SK-N-SH treated with all-trans-retinoic acid at 6 μM for 48 hours (cell line): ENCODE measurements around the gene RNASEH1.

Experiments used
- ATAC-seq: fragments of 200-7000 bp; cut with Tn5 transposase; 3 replicates; pipeline ENCODE4 v1.9.1; 2020; ENCODE audit warnings: mild to moderate bottlenecking, moderate library complexity
- ARNTL ChIP-seq: fragments of 450-650 bp; formaldehyde crosslinking; IDR thresholded peaks from 2 replicates; pipeline ENCODE4 v1.5.0; 2020; ENCODE audit warnings: low read depth, mild to moderate bottlenecking, moderate library complexity, borderline replicate concordance
- CREB5 ChIP-seq: fragments of 250-450 bp; sonication (Bioruptor Pico); IDR thresholded peaks from 2 replicates; pipeline ENCODE4 v1.5.1; 2020; ENCODE audit warnings: low read depth, mild to moderate bottlenecking, moderate library complexity
- CSDC2 ChIP-seq: fragments of 250-450 bp; sonication (Bioruptor Pico); IDR thresholded peaks from 2 replicates; pipeline ENCODE4 v1.5.0; 2020; ENCODE audit warnings: mild to moderate bottlenecking, moderate library complexity
- CSRNP3 ChIP-seq: fragments of 250-450 bp; sonication (Bioruptor Pico); IDR thresholded peaks from 2 replicates; pipeline ENCODE4 v1.5.1; 2021; ENCODE audit warnings: mild to moderate bottlenecking, moderate library complexity
- ESRRG ChIP-seq: fragments of 250-450 bp; sonication (Bioruptor Pico); IDR thresholded peaks from 2 replicates; pipeline ENCODE4 v1.6.1; 2021; ENCODE audit warnings: mild to moderate bottlenecking
- GLIS3 ChIP-seq: fragments of 250-450 bp; sonication (Bioruptor Pico); IDR thresholded peaks from 2 replicates; pipeline ENCODE4 v1.5.0; 2020; ENCODE audit warnings: mild to moderate bottlenecking, moderate library complexity
- ISL1 ChIP-seq: fragments of 250-450 bp; sonication (Bioruptor Pico); IDR thresholded peaks from 2 replicates; pipeline ENCODE4 v2.1.2; 2022; ENCODE audit warnings: mild to moderate bottlenecking, moderate library complexity
- OSR1 ChIP-seq: fragments of 250-450 bp; sonication (Bioruptor Pico); IDR thresholded peaks from 2 replicates; pipeline ENCODE4 v1.8.0; 2022; ENCODE audit warnings: moderate library complexity, mild to moderate bottlenecking, inconsistent platforms
- PATZ1 ChIP-seq: fragments of 250-450 bp; sonication (Bioruptor Pico); IDR thresholded peaks from 2 replicates; pipeline ENCODE4 v1.8.0; 2020; ENCODE audit warnings: mild to moderate bottlenecking, moderate library complexity, borderline replicate concordance
- PPARA ChIP-seq: fragments of 250-450 bp; sonication (Bioruptor Pico); IDR thresholded peaks from 2 replicates; pipeline ENCODE4 v1.5.0; 2020; ENCODE audit warnings: mild to moderate bottlenecking, borderline replicate concordance
- SNAI2 ChIP-seq: fragments of 250-450 bp; sonication (Bioruptor Pico); IDR thresholded peaks from 2 replicates; pipeline ENCODE4 v1.5.0; 2020; ENCODE audit warnings: mild to moderate bottlenecking, moderate library complexity
- TCF4 ChIP-seq: fragments of 250-450 bp; sonication (Bioruptor Pico); IDR thresholded peaks from 2 replicates; pipeline ENCODE4 v1.8.0; 2021; ENCODE audit warnings: mild to moderate bottlenecking, moderate library complexity, borderline replicate concordance
- TOX ChIP-seq: fragments of 250-450 bp; sonication (Bioruptor Pico); IDR thresholded peaks from 2 replicates; pipeline ENCODE4 v1.8.0; 2021; ENCODE audit warnings: mild to moderate bottlenecking, moderate library complexity, borderline replicate concordance
- TSHZ2 ChIP-seq: fragments of 250-450 bp; sonication (Bioruptor Pico); IDR thresholded peaks from 2 replicates; pipeline ENCODE4 v1.5.0; 2020; ENCODE audit warnings: mild to moderate bottlenecking, moderate library complexity
- ZFP3 ChIP-seq: fragments of 250-450 bp; sonication (Bioruptor Pico); IDR thresholded peaks from 2 replicates; pipeline ENCODE4 v1.5.0; 2020; ENCODE audit warnings: mild to moderate bottlenecking, moderate library complexity
- ZFP30 ChIP-seq: fragments of 450-650 bp; formaldehyde crosslinking; IDR thresholded peaks from 2 replicates; pipeline ENCODE4 v1.5.0; 2022; ENCODE audit warnings: mild to moderate bottlenecking, moderate library complexity
- ZNF565 ChIP-seq: fragments of 450-650 bp; formaldehyde crosslinking; conservative IDR thresholded peaks from 2 replicates; pipeline ENCODE4 v1.5.0; 2020; ENCODE audit warnings: low read depth, mild to moderate bottlenecking, moderate library complexity
- ZNF70 ChIP-seq: fragments of 450-650 bp; formaldehyde crosslinking; IDR thresholded peaks from 2 replicates; pipeline ENCODE4 v1.5.0; 2020; ENCODE audit warnings: mild to moderate bottlenecking, moderate library complexity
- ZNF8 ChIP-seq: fragments of 450-650 bp; formaldehyde crosslinking; IDR thresholded peaks from 2 replicates; pipeline ENCODE4 v1.5.0; 2020; ENCODE audit warnings: mild to moderate bottlenecking, moderate library complexity

RNASEH1 gene, protein sequence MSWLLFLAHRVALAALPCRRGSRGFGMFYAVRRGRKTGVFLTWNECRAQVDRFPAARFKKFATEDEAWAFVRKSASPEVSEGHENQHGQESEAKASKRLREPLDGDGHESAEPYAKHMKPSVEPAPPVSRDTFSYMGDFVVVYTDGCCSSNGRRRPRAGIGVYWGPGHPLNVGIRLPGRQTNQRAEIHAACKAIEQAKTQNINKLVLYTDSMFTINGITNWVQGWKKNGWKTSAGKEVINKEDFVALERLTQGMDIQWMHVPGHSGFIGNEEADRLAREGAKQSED

GRCh38 chr2:3558205-3559014 lies at the start of gene RNASEH1:
Gene RNASEH1, minus strand, starts transcription at chr2:3558333. Its CDS starts 73 bp downstream, at chr2:3558260.
- no peak for TF ChIP-seq PPARA (CRISPR knock-in tag)
- TF ChIP-seq ZNF565 (CRISPR knock-in tag) = 0 out of 2 replicates have a peak, but pooled peaks have one; percentile 27
- no peak for TF ChIP-seq ISL1 (CRISPR knock-in tag)
- no peak for TF ChIP-seq GLIS3
- no peak for TF ChIP-seq TCF4
- TF ChIP-seq SNAI2 (CRISPR knock-in tag) = 0 out of 2 replicates have a peak, but pooled peaks have one; percentile 35
- TF ChIP-seq PATZ1 = peak; percentile 73; the same call in 1 of the 2 replicates
- TF ChIP-seq CREB5 (CRISPR knock-in tag) = no peak
- TF ChIP-seq ARNTL (CRISPR knock-in tag) = peak; percentile 54; the same call in 1 of the 2 replicates
- peak; percentile 72; the same call in 1 of the 2 replicates for TF ChIP-seq ZFP3 (CRISPR knock-in tag)
- TF ChIP-seq CSDC2 = peak; percentile 89
- TF ChIP-seq OSR1 (CRISPR knock-in tag) = no peak
- 0 out of 2 replicates have a peak, but pooled peaks have one; percentile 21 for TF ChIP-seq ZNF70 (CRISPR knock-in tag)
- peak; percentile 68; the same call in 1 of the 2 replicates for TF ChIP-seq CSRNP3 (CRISPR knock-in tag)
- TF ChIP-seq ZNF8 = peak; percentile 40; the same call in 1 of the 2 replicates
- TF ChIP-seq, all 23 proteins: peak for 9
- ATAC-seq = peak; percentile 99

DNA sequence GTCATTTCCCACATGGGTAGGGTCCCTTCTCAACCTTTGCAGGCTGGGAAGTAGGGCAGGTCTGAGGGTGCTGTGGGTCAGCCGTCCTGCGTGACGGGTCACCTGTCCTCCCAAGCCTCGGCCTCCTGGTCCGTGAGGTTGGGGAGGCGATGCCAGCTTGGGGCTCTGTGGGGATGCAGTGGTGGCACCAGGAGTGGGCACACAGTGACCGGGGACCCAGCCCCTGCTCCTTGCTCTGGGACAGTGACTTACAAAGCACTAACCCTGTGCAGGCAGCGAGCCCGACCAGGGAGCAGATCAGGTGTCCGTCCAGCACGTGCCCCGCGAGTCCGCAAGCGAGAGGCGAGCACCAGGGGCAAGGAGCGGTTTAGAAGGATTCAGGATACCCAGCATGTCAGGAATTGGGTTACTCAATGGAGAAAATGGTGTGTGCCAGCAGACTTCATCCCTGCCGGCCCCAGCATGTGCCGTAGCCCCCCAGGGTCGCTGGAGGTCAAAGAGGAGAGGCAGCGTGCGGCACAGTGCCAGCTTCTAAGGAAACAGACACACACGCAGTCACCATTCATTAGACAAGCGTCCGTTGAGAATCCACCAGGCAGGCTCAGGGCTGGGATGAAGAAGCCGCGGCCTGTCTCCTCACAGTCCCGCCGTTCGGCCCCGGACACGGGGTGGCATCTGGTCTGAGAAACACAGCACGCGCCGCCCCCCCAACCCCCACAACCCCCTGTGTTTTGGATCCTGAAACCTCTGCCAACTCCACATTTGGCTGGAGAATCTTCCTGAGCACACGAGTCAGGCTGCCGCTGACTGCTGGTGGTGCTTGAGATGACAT lies 48.5 kb upstream of the RNASEH1 start:
- TF ChIP-seq GLIS3 (0 out of 2 replicates have a peak, but pooled peaks have one; percentile 38), ZNF565 (CRISPR knock-in tag) (peak; percentile 36; the same call in 1 of the 2 replicates), CSRNP3 (CRISPR knock-in tag) (no peak), TOX (CRISPR knock-in tag) (no peak), ZFP3 (CRISPR knock-in tag) (peak; percentile 60; the same call in 1 of the 2 replicates), TSHZ2 (CRISPR knock-in tag) (peak; percentile 81), ZFP30 (no peak), CSDC2 (peak; percentile 31; the same call in 1 of the 2 replicates), ZNF70 (CRISPR knock-in tag) (no peak), ESRRG (CRISPR knock-in tag) (0 out of 2 replicates have a peak, but pooled peaks have one; percentile 37), TCF4 (peak; percentile 55), SNAI2 (CRISPR knock-in tag) (peak; percentile 48; the same call in 1 of the 2 replicates)
- peak; percentile 25; the same call in 2 of the 3 replicates for ATAC-seq
